ENCODE measurements around the gene MPV17L. TPM values are rescaled to one million over a fixed set of nuclear protein-coding genes. Genes with fewer than 3 reads are reported as not detected.

The MPV17L gene
- total and polyA plus RNA-seq, 2 donors (not counting 1 experiment from before 2014, with no cell fraction given), result 0.02 to 0.66 TPM

DNA sequence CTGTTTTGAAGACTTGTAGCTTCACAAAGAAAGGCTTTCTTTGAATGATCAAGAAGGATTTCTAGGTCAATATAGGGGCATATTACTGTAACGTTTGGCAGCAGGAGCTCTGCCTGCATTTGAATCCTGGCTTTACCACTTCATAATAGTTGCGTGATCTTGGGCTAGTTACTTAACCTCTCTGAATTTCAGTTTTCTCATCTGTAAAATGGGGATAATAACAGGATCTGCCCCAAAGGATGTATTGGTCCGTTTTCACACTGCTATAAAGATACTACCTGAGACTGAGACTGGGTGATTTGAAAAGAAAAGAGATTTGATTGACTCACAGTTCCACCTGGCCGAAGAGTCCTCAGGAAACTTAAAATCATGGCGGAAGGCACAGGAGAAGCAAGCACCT is 51.3 kb downstream of the MPV17L start:
- Histone ChIP-seq H3K36me3 (ENCODE audit: control insufficient read depth, insufficient read depth, low read length) (no peaks in the 10 kb centered on the region), H3K4me1 (ENCODE audit: control insufficient read depth, extremely low read depth, insufficient read depth, low read length) (no peaks in the 10 kb centered on the region), H2AFZ (ENCODE audit: low read length) (no peak overlapping the region), H3K27ac (ENCODE audit: insufficient read depth, low read length) (no peak overlapping the region), H3K4me2 (ENCODE audit: extremely low read depth, insufficient read depth, low read length) (no peak overlapping the region), H3K79me2 (ENCODE audit: control insufficient read depth, insufficient read depth, low read length) (peaks cover 6% of the 10 kb centered on the region), H3K9ac (ENCODE audit: insufficient read depth, low read length) (no peak overlapping the region), H3K4me3 (replicated peaks in 1 of 4; ENCODE audit: control extremely low read depth in 1 of 4, insufficient read depth in 1 of 4, low read depth in 3 of 4, low read length in 4 of 4) (no peak overlapping the region), H3K9me3 (ENCODE audit: control insufficient read depth, insufficient read depth, low read depth, low read length) (no peaks in the 10 kb centered on the region), H4K20me1 (ENCODE audit: control insufficient read depth, extremely low read depth, insufficient read depth, low read length) (no peaks in the 10 kb centered on the region), H3K27me3 (ENCODE audit: control insufficient read depth, insufficient read depth, low read length) (no peaks in the 10 kb centered on the region)
- no peak for DNase-seq (ENCODE audit: low read depth in 2 of 2)
- TF ChIP-seq EZH2 (IDR thresholded peaks at IDR 0.05; ENCODE audit: low read length, missing control alignments), result no peak
- TF ChIP-seq, protein P1, sequence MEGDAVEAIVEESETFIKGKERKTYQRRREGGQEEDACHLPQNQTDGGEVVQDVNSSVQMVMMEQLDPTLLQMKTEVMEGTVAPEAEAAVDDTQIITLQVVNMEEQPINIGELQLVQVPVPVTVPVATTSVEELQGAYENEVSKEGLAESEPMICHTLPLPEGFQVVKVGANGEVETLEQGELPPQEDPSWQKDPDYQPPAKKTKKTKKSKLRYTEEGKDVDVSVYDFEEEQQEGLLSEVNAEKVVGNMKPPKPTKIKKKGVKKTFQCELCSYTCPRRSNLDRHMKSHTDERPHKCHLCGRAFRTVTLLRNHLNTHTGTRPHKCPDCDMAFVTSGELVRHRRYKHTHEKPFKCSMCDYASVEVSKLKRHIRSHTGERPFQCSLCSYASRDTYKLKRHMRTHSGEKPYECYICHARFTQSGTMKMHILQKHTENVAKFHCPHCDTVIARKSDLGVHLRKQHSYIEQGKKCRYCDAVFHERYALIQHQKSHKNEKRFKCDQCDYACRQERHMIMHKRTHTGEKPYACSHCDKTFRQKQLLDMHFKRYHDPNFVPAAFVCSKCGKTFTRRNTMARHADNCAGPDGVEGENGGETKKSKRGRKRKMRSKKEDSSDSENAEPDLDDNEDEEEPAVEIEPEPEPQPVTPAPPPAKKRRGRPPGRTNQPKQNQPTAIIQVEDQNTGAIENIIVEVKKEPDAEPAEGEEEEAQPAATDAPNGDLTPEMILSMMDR (conservative IDR thresholded peaks at IDR 0.05 in 1 of 2, IDR thresholded peaks at IDR 0.05 in 1 of 2; ENCODE audit: low read depth in 1 of 2, low read length in 2 of 2), result no peak

DNA sequence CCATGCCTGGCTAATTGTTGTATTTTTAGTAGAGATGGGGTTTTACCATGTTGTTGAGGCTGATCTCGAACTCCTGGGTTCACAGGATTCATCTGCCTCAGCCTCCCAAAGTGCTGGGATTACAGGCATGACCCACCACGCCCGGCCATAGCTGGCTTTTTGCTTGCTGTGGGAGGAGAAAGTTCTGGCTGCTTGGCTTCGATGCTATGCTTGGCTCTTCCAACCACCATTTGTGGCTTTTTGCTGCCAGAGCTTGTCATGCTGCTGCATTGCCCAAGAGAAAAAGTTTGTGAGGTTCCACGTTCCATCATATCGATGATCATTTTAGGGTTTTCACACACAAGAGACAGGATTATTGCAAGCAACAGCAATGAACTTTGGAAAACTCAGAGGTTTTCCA is 55.1 kb downstream of the MPV17L start:
- no peaks in the 10 kb centered on the region for H3K4me1 ChIP-seq (ENCODE audit: control insufficient read depth, extremely low read depth, insufficient read depth, low read length)
- no peak for TF ChIP-seq EZH2 (IDR thresholded peaks at IDR 0.05; ENCODE audit: low read length, missing control alignments)
- TF ChIP-seq, protein P1 (conservative IDR thresholded peaks at IDR 0.05 in 1 of 2, IDR thresholded peaks at IDR 0.05 in 1 of 2; ENCODE audit: low read depth in 1 of 2, low read length in 2 of 2), result no peak
- no peaks in the 10 kb centered on the region for H3K36me3 ChIP-seq (ENCODE audit: control insufficient read depth, insufficient read depth, low read length)
- H3K9me3 ChIP-seq (ENCODE audit: control insufficient read depth, insufficient read depth, low read depth, low read length), result no peaks in the 10 kb centered on the region
- no peaks in the 10 kb centered on the region for H3K79me2 ChIP-seq (ENCODE audit: control insufficient read depth, insufficient read depth, low read length)
- H3K4me2 ChIP-seq (ENCODE audit: extremely low read depth, insufficient read depth, low read length), result no peak overlapping the region
- no peak overlapping the region for H3K9ac ChIP-seq (ENCODE audit: insufficient read depth, low read length)
- H4K20me1 ChIP-seq (ENCODE audit: control insufficient read depth, extremely low read depth, insufficient read depth, low read length), result no peaks in the 10 kb centered on the region
- H3K27me3 ChIP-seq (ENCODE audit: control insufficient read depth, insufficient read depth, low read length), result no peaks in the 10 kb centered on the region
- no peak overlapping the region for H3K4me3 ChIP-seq (replicated peaks in 1 of 4; ENCODE audit: control extremely low read depth in 1 of 4, insufficient read depth in 1 of 4, low read depth in 3 of 4, low read length in 4 of 4)
- no peak overlapping the region for H3K27ac ChIP-seq (ENCODE audit: insufficient read depth, low read length)
- H2AFZ ChIP-seq (ENCODE audit: low read length), result no peak overlapping the region
- no peak for DNase-seq (ENCODE audit: low read depth in 2 of 2)

DNA sequence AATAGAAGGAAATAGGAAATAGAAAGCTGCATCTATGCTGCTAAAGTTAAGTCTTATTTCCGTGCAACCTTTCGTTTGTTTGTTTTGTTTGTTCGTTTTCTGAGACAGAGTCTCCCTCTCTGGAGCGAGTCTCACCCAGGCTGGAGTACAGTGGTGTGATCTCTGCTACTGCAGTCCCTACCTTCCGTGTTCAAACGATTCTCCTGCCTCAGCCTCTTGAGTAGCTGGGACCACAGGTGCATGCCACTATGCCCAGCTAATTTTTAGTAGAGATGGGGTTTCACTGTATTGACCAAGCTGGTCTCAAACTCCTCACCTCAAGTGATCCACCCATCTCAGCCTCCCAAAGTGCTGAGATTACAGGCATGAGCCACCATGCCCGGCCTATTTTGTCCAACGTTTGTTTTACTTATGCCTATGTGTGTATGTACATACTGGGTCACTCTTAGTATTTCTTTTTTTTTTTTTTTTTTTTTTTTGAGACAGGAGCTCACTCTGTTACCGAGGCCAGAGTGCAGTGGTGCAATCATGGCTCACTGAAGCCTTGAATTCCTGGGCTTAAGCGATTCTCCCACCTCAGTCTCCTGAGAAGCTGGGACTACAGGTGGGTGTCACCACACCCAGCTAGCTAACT is 55.7 kb downstream of the MPV17L start:
- Histone ChIP-seq H3K4me1 (ENCODE audit: control insufficient read depth, extremely low read depth, insufficient read depth, low read length) (no peaks in the 10 kb centered on the region), H3K79me2 (ENCODE audit: control insufficient read depth, insufficient read depth, low read length) (no peaks in the 10 kb centered on the region), H3K9ac (ENCODE audit: insufficient read depth, low read length) (no peak overlapping the region), H3K9me3 (ENCODE audit: control insufficient read depth, insufficient read depth, low read depth, low read length) (no peaks in the 10 kb centered on the region), H3K4me3 (replicated peaks in 1 of 4; ENCODE audit: control extremely low read depth in 1 of 4, insufficient read depth in 1 of 4, low read depth in 3 of 4, low read length in 4 of 4) (no peak overlapping the region), H3K4me2 (ENCODE audit: extremely low read depth, insufficient read depth, low read length) (no peak overlapping the region), H3K27me3 (ENCODE audit: control insufficient read depth, insufficient read depth, low read length) (no peaks in the 10 kb centered on the region), H4K20me1 (ENCODE audit: control insufficient read depth, extremely low read depth, insufficient read depth, low read length) (no peaks in the 10 kb centered on the region), H3K27ac (ENCODE audit: insufficient read depth, low read length) (no peak overlapping the region), H2AFZ (ENCODE audit: low read length) (no peak overlapping the region), H3K36me3 (ENCODE audit: control insufficient read depth, insufficient read depth, low read length) (no peaks in the 10 kb centered on the region)
- TF ChIP-seq, protein P1 (conservative IDR thresholded peaks at IDR 0.05 in 1 of 2, IDR thresholded peaks at IDR 0.05 in 1 of 2; ENCODE audit: low read depth in 1 of 2, low read length in 2 of 2), result no peak
- TF ChIP-seq EZH2 (IDR thresholded peaks at IDR 0.05; ENCODE audit: low read length, missing control alignments), result no peak
- no peak for DNase-seq (ENCODE audit: low read depth in 2 of 2)
